Neural cell (in vitro differentiated cells): ENCODE results near the gene NFAT5. TPM values are rescaled to one million over a fixed set of nuclear protein-coding genes. Genes with fewer than 3 reads are reported as not detected.

ENCODE experiments used
- H2AFZ ChIP-seq: fragments of 200-600, 300-800 bp; sonication (generic), shearing (Covaris generic); 2 replicates; pipeline ENCODE4 v1.6.0; 2014; ENCODE audit warnings: low read depth, mild to moderate bottlenecking, antibody characterized with exemption, low read length, moderate library complexity
- H3F3A ChIP-seq: fragments of 200-600 bp; shearing (Covaris generic); 2 replicates; pipeline ENCODE4 v1.6.1; 2016; ENCODE audit warnings: mild to moderate bottlenecking, moderate library complexity, mixed read lengths, antibody characterized with exemption, low read length; ENCODE audit not compliant: insufficient read depth, poor library complexity, severe bottlenecking
- H3K27ac ChIP-seq: fragments of 200-600, 300-800 bp; sonication (generic), shearing (Covaris generic); 2 replicates; pipeline ENCODE4 v1.5.1; 2014; ENCODE audit warnings: mild to moderate bottlenecking, low read length, moderate library complexity
- H3K27me3 ChIP-seq: fragments of 300-800, 200-600 bp; sonication (generic), shearing (Covaris generic); 2 replicates; pipeline ENCODE4 v1.6.0; 2014; ENCODE audit warnings: mild to moderate bottlenecking, low read depth, low read length, moderate library complexity; ENCODE audit not compliant: insufficient read depth
- H3K36me3 ChIP-seq: fragments of 300-800, 200-600 bp; sonication (generic), shearing (Covaris generic); 2 replicates; pipeline ENCODE4 v1.5.1; 2014; ENCODE audit warnings: mild to moderate bottlenecking, antibody characterized with exemption, low read length, moderate library complexity; ENCODE audit not compliant: insufficient read depth
- H3K4me2 ChIP-seq: fragments of 300-800, 200-600 bp; sonication (generic), shearing (Covaris generic); 2 replicates; pipeline ENCODE4 v1.6.0; 2014; ENCODE audit warnings: mild to moderate bottlenecking, low read length
- H3K4me3 ChIP-seq: fragments of 300-800, 200-600 bp; sonication (generic), shearing (Covaris generic); 2 replicates; pipeline ENCODE4 v1.5.1; 2014; ENCODE audit warnings: mild to moderate bottlenecking, low read length, moderate library complexity
- H3K79me2 ChIP-seq: fragments of 200-600 bp; shearing (Covaris generic); replicated peaks from 2 replicates; pipeline ENCODE4 v1.6.0; 2014; ENCODE audit warnings: mild to moderate bottlenecking, low read length, moderate library complexity; ENCODE audit not compliant: insufficient read depth
- H3K9ac ChIP-seq: fragments of 300-800, 200-600 bp; sonication (generic), shearing (Covaris generic); 2 replicates; pipeline ENCODE4 v1.6.1; 2016; ENCODE audit warnings: mild to moderate bottlenecking, low read length, mixed read lengths
- H3K9me2 ChIP-seq: fragments of 200-600 bp; shearing (Covaris generic); 2 replicates; pipeline ENCODE4 v1.6.1; 2016; ENCODE audit warnings: mild to moderate bottlenecking, low read length, mixed read lengths; ENCODE audit not compliant: insufficient read depth
- H3K9me3 ChIP-seq: fragments of 200-600, 300-800 bp; sonication (generic), shearing (Covaris generic); 2 replicates; pipeline ENCODE4 v1.6.1; 2016; ENCODE audit warnings: mild to moderate bottlenecking, mixed run types, low read length, moderate library complexity, mixed read lengths
- H4K20me1 ChIP-seq: fragments of 200-600 bp; shearing (Covaris generic); 2 replicates; pipeline ENCODE4 v1.6.1; 2016; ENCODE audit warnings: mild to moderate bottlenecking, mixed run types; ENCODE audit not compliant: insufficient read depth
- EP300 ChIP-seq: fragments of 450-650 bp; conservative IDR thresholded peaks from 2 replicates; pipeline ENCODE4 v1.6.1; 2014; ENCODE audit warnings: antibody characterized with exemption, mild to moderate bottlenecking, moderate library complexity; ENCODE audit not compliant: poor library complexity, severe bottlenecking
- EZH2 ChIP-seq: fragments of 200-600, 300-800 bp; shearing (Covaris generic), sonication (generic); IDR thresholded peaks from 2 replicates; pipeline ENCODE4 v1.6.1; 2014; ENCODE audit warnings: antibody characterized with exemption, low read length, borderline replicate concordance, mild to moderate bottlenecking; ENCODE audit not compliant: insufficient read depth, poor library complexity, severe bottlenecking
- MXI1 ChIP-seq: fragments of 450-650 bp; conservative IDR thresholded peaks from 2 replicates; pipeline ENCODE4 v1.6.1; 2014; ENCODE audit warnings: antibody characterized with exemption, mild to moderate bottlenecking; ENCODE audit not compliant: poor library complexity, severe bottlenecking
- POLR2AphosphoS5 ChIP-seq: IDR thresholded peaks from 2 replicates; pipeline ENCODE4 v1.6.1; 2012
- RAD21 ChIP-seq: fragments of 450-650 bp; conservative IDR thresholded peaks from 2 replicates; pipeline ENCODE4 v1.6.1; 2014; ENCODE audit warnings: antibody characterized with exemption, mild to moderate bottlenecking, moderate library complexity
- SMC3 ChIP-seq: fragments of 450-650 bp; conservative IDR thresholded peaks from 2 replicates; pipeline ENCODE4 v1.6.1; 2014; ENCODE audit warnings: antibody characterized with exemption, mild to moderate bottlenecking, moderate library complexity; ENCODE audit not compliant: poor library complexity
- TAF1 ChIP-seq: IDR thresholded peaks from 2 replicates; pipeline ENCODE4 v1.6.1; 2012; ENCODE audit warnings: low read depth
- polyA plus RNA-seq: library from polyadenylated mRNA; depleted of rRNA; stranded (reverse); fragments of >200 nt; gene quantifications from 2 replicates; pipeline ENCODE4 v1.2.3, GENCODE V29; 2014
- TF ChIP-seq, protein P1 (sequence below): IDR thresholded peaks from 2 replicates; pipeline ENCODE4 v1.6.1; 2012; ENCODE audit warnings: borderline replicate concordance
- TF ChIP-seq, protein P2 (sequence below): fragments of 450-650 bp; IDR thresholded peaks from 2 replicates; pipeline ENCODE4 v1.5.1; 2014; ENCODE audit warnings: antibody characterized with exemption, mild to moderate bottlenecking, moderate library complexity; ENCODE audit not compliant: poor library complexity, severe bottlenecking

The NFAT5 gene
- polyA plus RNA-seq, 1 donor from 2014 or later, result 9.2 TPM

DNA sequence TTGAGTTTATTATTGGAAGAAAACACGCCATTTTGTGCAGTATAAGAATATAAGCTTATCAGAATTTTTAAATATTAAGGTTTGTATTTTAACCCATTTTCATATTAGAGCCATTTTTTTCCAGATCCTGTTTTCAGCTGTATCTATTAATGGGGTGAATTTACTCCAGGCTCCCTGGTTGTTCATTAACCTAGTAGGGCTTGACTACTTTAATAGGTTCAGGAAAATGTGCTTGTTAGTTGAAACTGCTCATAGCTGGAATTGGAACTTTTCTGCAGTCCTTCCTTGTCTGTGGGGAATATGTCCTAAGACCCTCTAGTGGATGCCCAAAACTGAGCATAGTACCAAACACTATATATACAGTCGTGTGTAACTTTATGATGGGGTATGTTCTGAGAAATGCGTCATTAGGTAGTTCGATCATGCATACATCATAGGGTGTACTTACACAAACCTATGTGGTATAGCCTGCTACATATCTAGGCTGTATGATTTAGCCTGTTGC is 28.0 kb downstream of the NFAT5 start:
- peaks cover 21% of the 10 kb centered on the region for H3K79me2 ChIP-seq
- H3K4me3 ChIP-seq, result no peak overlapping the region

GRCh38 chr16:69595127-69596036 is 29.6 kb downstream of the NFAT5 start:
- no peak overlapping the region for H3K4me3 ChIP-seq
- H3K4me2 ChIP-seq, result no peak overlapping the region
- no peak overlapping the region for H3K27ac ChIP-seq
- no peaks in the 10 kb centered on the region for H3K36me3 ChIP-seq
- TF ChIP-seq EZH2 (no peak), TAF1 (no peak), POLR2AphosphoS5 (no peak), EP300 (no peak), RAD21 (no peak), MXI1 (no peak), SMC3 (no peak)
- TF ChIP-seq, protein P1, sequence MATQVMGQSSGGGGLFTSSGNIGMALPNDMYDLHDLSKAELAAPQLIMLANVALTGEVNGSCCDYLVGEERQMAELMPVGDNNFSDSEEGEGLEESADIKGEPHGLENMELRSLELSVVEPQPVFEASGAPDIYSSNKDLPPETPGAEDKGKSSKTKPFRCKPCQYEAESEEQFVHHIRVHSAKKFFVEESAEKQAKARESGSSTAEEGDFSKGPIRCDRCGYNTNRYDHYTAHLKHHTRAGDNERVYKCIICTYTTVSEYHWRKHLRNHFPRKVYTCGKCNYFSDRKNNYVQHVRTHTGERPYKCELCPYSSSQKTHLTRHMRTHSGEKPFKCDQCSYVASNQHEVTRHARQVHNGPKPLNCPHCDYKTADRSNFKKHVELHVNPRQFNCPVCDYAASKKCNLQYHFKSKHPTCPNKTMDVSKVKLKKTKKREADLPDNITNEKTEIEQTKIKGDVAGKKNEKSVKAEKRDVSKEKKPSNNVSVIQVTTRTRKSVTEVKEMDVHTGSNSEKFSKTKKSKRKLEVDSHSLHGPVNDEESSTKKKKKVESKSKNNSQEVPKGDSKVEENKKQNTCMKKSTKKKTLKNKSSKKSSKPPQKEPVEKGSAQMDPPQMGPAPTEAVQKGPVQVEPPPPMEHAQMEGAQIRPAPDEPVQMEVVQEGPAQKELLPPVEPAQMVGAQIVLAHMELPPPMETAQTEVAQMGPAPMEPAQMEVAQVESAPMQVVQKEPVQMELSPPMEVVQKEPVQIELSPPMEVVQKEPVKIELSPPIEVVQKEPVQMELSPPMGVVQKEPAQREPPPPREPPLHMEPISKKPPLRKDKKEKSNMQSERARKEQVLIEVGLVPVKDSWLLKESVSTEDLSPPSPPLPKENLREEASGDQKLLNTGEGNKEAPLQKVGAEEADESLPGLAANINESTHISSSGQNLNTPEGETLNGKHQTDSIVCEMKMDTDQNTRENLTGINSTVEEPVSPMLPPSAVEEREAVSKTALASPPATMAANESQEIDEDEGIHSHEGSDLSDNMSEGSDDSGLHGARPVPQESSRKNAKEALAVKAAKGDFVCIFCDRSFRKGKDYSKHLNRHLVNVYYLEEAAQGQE, result no peak
- TF ChIP-seq, protein P2, sequence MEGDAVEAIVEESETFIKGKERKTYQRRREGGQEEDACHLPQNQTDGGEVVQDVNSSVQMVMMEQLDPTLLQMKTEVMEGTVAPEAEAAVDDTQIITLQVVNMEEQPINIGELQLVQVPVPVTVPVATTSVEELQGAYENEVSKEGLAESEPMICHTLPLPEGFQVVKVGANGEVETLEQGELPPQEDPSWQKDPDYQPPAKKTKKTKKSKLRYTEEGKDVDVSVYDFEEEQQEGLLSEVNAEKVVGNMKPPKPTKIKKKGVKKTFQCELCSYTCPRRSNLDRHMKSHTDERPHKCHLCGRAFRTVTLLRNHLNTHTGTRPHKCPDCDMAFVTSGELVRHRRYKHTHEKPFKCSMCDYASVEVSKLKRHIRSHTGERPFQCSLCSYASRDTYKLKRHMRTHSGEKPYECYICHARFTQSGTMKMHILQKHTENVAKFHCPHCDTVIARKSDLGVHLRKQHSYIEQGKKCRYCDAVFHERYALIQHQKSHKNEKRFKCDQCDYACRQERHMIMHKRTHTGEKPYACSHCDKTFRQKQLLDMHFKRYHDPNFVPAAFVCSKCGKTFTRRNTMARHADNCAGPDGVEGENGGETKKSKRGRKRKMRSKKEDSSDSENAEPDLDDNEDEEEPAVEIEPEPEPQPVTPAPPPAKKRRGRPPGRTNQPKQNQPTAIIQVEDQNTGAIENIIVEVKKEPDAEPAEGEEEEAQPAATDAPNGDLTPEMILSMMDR, result no peak
- no peak overlapping the region for H3K9ac ChIP-seq
- no peaks in the 10 kb centered on the region for H3K9me3 ChIP-seq
- H2AFZ ChIP-seq, result no peak overlapping the region
- H3K9me2 ChIP-seq, result no peaks in the 10 kb centered on the region
- H4K20me1 ChIP-seq, result no peaks in the 10 kb centered on the region
- H3K27me3 ChIP-seq, result no peaks in the 10 kb centered on the region
- no peaks in the 10 kb centered on the region for H3F3A ChIP-seq
- peaks cover 21% of the 10 kb centered on the region for H3K79me2 ChIP-seq

More for the DNA sequence above, 28.0 kb downstream of the NFAT5 start:
- Histone ChIP-seq H2AFZ (no peak overlapping the region), H3K27me3 (no peaks in the 10 kb centered on the region), H3K9me2 (no peaks in the 10 kb centered on the region), H3F3A (no peaks in the 10 kb centered on the region), H3K27ac (no peak overlapping the region), H3K4me2 (no peak overlapping the region), H3K36me3 (no peaks in the 10 kb centered on the region), H3K9me3 (no peaks in the 10 kb centered on the region), H4K20me1 (no peaks in the 10 kb centered on the region), H3K9ac (no peak overlapping the region)
- TF ChIP-seq RAD21 (no peak), EP300 (no peak), EZH2 (no peak), SMC3 (no peak), TAF1 (no peak)
- TF ChIP-seq, protein P2, result no peak
- TF ChIP-seq, protein P1, result no peak
